ENCODE data around the gene RCE1. TPM values are rescaled to one million over a fixed set of nuclear protein-coding genes. Genes with fewer than 3 reads are reported as not detected.

Gene RCE1
- total and polyA plus RNA-seq, 2 donors (not counting 3 experiments of a cell fraction or from before 2014, with no cell fraction given), result 26.9 to 47.4 TPM

DNA sequence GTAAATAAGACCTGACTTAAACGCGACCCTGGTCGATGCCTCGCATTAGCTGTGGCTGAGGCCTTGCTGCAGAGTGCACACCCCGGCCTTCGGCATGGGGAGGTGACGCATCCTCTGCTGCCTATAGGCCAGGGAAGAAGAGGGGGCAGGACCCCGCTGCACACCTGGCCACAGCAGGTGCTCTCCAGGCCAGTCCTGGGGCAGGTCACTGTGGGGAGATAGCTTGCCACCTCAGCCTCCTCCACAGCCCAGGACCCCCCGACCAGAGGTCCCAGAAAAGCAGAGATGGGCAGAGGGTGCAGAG is 26.3 kb downstream of the RCE1 start:
- CTCF ChIA-PET, result no interaction called here
- POLR2A ChIA-PET, result no interaction called here
- dilution Hi-C loops (cut with MboI; ENCODE audit: extremely low pct_ligation_motif_present, low sequenced_read_pairs), result no loop called here
- no peaks in the 10 kb centered on the region for H3K27me3 ChIP-seq (ENCODE audit: control insufficient read depth in 2 of 2, insufficient read depth in 2 of 2, low read length in 2 of 2)
- intact Hi-C loops (cut with micrococcal nuclease), result no loop called here
- no TSS peak for BruUV-seq (replicated peaks)
- H3K9me3 ChIP-seq (replicated peaks; ENCODE audit: control insufficient read depth, insufficient read depth, low read length), result no peaks in the 10 kb centered on the region
- DNase-seq (ENCODE audit: low read depth, low spot score) (no peak), FAIRE-seq (no peak)
- H3K9me1 ChIP-seq (replicated peaks; ENCODE audit: control insufficient read depth, extremely low read depth, insufficient read depth, low read length), result no peaks in the 10 kb centered on the region
- H3K27ac ChIP-seq (ENCODE audit: insufficient read depth, low read depth, low read length), result no peak overlapping the region
- H3K4me2 ChIP-seq (ENCODE audit: insufficient read depth, low read length), result no peak overlapping the region
- H3K9ac ChIP-seq (replicated peaks; ENCODE audit: extremely low read depth, insufficient read depth, low read length), result no peak overlapping the region
- no peak for TF ChIP-seq GATA2 (IDR thresholded peaks at IDR 0.05; ENCODE audit: insufficient read depth, insufficient read length, low read depth, low read length)
- TF ChIP-seq EZH2 (IDR thresholded peaks at IDR 0.05; ENCODE audit: borderline replicate concordance, low read depth, low read length, severe bottlenecking), result no peak
- TF ChIP-seq JUN (IDR thresholded peaks at IDR 0.05; ENCODE audit: borderline replicate concordance, insufficient read depth, insufficient read length, low read depth), result no peak
- TF ChIP-seq POLR2AphosphoS5 (IDR thresholded peaks at IDR 0.05; ENCODE audit: insufficient read depth, low read depth, low read length), result no peak
- TF ChIP-seq, protein P1, sequence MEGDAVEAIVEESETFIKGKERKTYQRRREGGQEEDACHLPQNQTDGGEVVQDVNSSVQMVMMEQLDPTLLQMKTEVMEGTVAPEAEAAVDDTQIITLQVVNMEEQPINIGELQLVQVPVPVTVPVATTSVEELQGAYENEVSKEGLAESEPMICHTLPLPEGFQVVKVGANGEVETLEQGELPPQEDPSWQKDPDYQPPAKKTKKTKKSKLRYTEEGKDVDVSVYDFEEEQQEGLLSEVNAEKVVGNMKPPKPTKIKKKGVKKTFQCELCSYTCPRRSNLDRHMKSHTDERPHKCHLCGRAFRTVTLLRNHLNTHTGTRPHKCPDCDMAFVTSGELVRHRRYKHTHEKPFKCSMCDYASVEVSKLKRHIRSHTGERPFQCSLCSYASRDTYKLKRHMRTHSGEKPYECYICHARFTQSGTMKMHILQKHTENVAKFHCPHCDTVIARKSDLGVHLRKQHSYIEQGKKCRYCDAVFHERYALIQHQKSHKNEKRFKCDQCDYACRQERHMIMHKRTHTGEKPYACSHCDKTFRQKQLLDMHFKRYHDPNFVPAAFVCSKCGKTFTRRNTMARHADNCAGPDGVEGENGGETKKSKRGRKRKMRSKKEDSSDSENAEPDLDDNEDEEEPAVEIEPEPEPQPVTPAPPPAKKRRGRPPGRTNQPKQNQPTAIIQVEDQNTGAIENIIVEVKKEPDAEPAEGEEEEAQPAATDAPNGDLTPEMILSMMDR (IDR thresholded peaks at IDR 0.05; ENCODE audit: extremely low read depth in 1 of 2, insufficient read depth in 1 of 2, low read depth in 1 of 2, low read length in 2 of 2), result no peak
- TF ChIP-seq MYC (IDR thresholded peaks at IDR 0.05; ENCODE audit: low read depth, low read length), result no peak
- TF ChIP-seq POLR2A (IDR thresholded peaks at IDR 0.05; ENCODE audit: low read depth, low read length), result no peak
- TF ChIP-seq, protein P2, sequence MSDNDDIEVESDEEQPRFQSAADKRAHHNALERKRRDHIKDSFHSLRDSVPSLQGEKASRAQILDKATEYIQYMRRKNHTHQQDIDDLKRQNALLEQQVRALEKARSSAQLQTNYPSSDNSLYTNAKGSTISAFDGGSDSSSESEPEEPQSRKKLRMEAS (IDR thresholded peaks at IDR 0.05; ENCODE audit: insufficient read depth, insufficient read length), result no peak
- no peak for TF ChIP-seq FOS (IDR thresholded peaks at IDR 0.05; ENCODE audit: borderline replicate concordance, insufficient read depth, low read length)
- no peaks in the 10 kb centered on the region for H3K4me1 ChIP-seq (ENCODE audit: control insufficient read depth, extremely low read depth, insufficient read depth, low read length)
- no peaks in the 10 kb centered on the region for H3K36me3 ChIP-seq (ENCODE audit: control insufficient read depth in 2 of 2, extremely low read depth in 1 of 2, insufficient read depth in 2 of 2, low read length in 2 of 2)
- H3K4me3 ChIP-seq (replicated peaks in 1 of 3; ENCODE audit: insufficient read depth in 1 of 3, low read depth in 1 of 3, low read length in 3 of 3), result no peak overlapping the region
- no peak overlapping the region for H2AFZ ChIP-seq (ENCODE audit: low read depth, low read length)
- H3K79me2 ChIP-seq (ENCODE audit: control insufficient read depth, insufficient read depth, low read length), result no peaks in the 10 kb centered on the region
- H4K20me1 ChIP-seq (replicated peaks; ENCODE audit: control insufficient read depth, extremely low read depth, insufficient read depth, low read length), result no peaks in the 10 kb centered on the region

Data from endothelial cell of umbilical vein (primary cell).